Measurements from ENCODE around the gene BMAL1. TPM values are rescaled to one million over a fixed set of nuclear protein-coding genes. Genes with fewer than 3 reads are reported as not detected.
"Not testable (repeated sequence)": the region's sequence is repeated elsewhere in the genome, so short reads cannot be mapped to it uniquely, and the experiment has no call there.

The BMAL1 gene
- 29.8 TPM for total RNA-seq

GRCh38 chr11:13277768-13278608 lies at the start of gene BMAL1:
Gene BMAL1, plus strand, starts transcription at chr11:13277790. Its CDS starts 76,519 bp downstream, at chr11:13354309.
- FAIRE-seq: no peak
- peak; percentile 46 to 59 for DNase-seq (ENCODE audit: low spot score in 2 of 2)

GRCh38 chr11:13228572-13228971 lies 49.0 kb upstream of the BMAL1 start:
- no peak for FAIRE-seq
- DNase-seq (ENCODE audit: low spot score in 2 of 2): no peak

- DNase-seq (ENCODE audit: low spot score in 2 of 2): no peak
- no peak for FAIRE-seq
Observed at GRCh38 chr11:13229136-13229535, 48.5 kb upstream of the BMAL1 start.

- FAIRE-seq: no peak
- no peak for DNase-seq (ENCODE audit: low spot score in 2 of 2)
Observed at GRCh38 chr11:13229711-13230318, 47.8 kb upstream of the BMAL1 start.

- FAIRE-seq (no peak), DNase-seq (ENCODE audit: low spot score in 2 of 2) (no peak)
Observed at GRCh38 chr11:13233173-13233745, 44.3 kb upstream of the BMAL1 start.

GRCh38 chr11:13235895-13236294 lies 41.7 kb upstream of the BMAL1 start:
- FAIRE-seq (no peak), DNase-seq (ENCODE audit: low spot score in 2 of 2) (no peak)

GRCh38 chr11:13236626-13237025 lies 41.0 kb upstream of the BMAL1 start:
- DNase-seq (ENCODE audit: low spot score in 2 of 2) (no peak), FAIRE-seq (no peak)

GRCh38 chr11:13237761-13238160 lies 39.8 kb upstream of the BMAL1 start:
- DNase-seq (ENCODE audit: low spot score in 2 of 2): no peak
- no peak for FAIRE-seq

- DNase-seq (ENCODE audit: low spot score in 2 of 2) (no peak), FAIRE-seq (no peak)
Observed at GRCh38 chr11:13238879-13239514, 38.6 kb upstream of the BMAL1 start.

GRCh38 chr11:13242564-13242963 lies 35.0 kb upstream of the BMAL1 start:
- DNase-seq (ENCODE audit: low spot score in 2 of 2) (no peak), FAIRE-seq (no peak)

- no peak for DNase-seq (ENCODE audit: low spot score in 2 of 2)
- no peak for FAIRE-seq
Observed at GRCh38 chr11:13247606-13248296, 29.8 kb upstream of the BMAL1 start.

- FAIRE-seq (no peak), DNase-seq (ENCODE audit: low spot score in 2 of 2) (no peak)
Observed at GRCh38 chr11:13249177-13249576, 28.4 kb upstream of the BMAL1 start.

GRCh38 chr11:13249992-13250391 lies 27.6 kb upstream of the BMAL1 start:
- no peak for FAIRE-seq
- no peak for DNase-seq (ENCODE audit: low spot score in 2 of 2)

GRCh38 chr11:13251966-13252365 lies 25.6 kb upstream of the BMAL1 start:
- DNase-seq (ENCODE audit: low spot score in 2 of 2): no peak
- no peak for FAIRE-seq

- DNase-seq (ENCODE audit: low spot score in 2 of 2) (no peak), FAIRE-seq (no peak)
Observed at GRCh38 chr11:13252438-13252837, 25.2 kb upstream of the BMAL1 start.

- no peak for FAIRE-seq
- DNase-seq (ENCODE audit: low spot score in 2 of 2): no peak
Observed at GRCh38 chr11:13256216-13256615, 21.4 kb upstream of the BMAL1 start.

- not testable (repeated sequence) for FAIRE-seq; DNase-seq (ENCODE audit: low spot score in 2 of 2)
Observed at GRCh38 chr11:13258061-13258460, 19.5 kb upstream of the BMAL1 start.

- no peak for FAIRE-seq
- DNase-seq (ENCODE audit: low spot score in 2 of 2): no peak
Observed at GRCh38 chr11:13258855-13259254, 18.7 kb upstream of the BMAL1 start.

GRCh38 chr11:13259374-13259773 lies 18.2 kb upstream of the BMAL1 start:
- DNase-seq (ENCODE audit: low spot score in 2 of 2) (no peak), FAIRE-seq (no peak)

GRCh38 chr11:13260201-13260962 lies 17.2 kb upstream of the BMAL1 start:
- DNase-seq (ENCODE audit: low spot score in 2 of 2): no peak
- FAIRE-seq: no peak
